ENCODE measurements around the gene INSR. TPM values are rescaled to one million over a fixed set of nuclear protein-coding genes. Genes with fewer than 3 reads are reported as not detected.

INSR gene
- total RNA-seq, 1 donor from 2014 or later: 7.9 TPM

- no peaks in the 10 kb centered on the region for H3K4me1 Mint-ChIP-seq (ENCODE audit: low read depth, unreplicated experiment)
- peaks cover 9% of the 10 kb centered on the region for H3K36me3 Mint-ChIP-seq (ENCODE audit: low read depth, unreplicated experiment)
- no peak overlapping the region for H2AFZ ChIP-seq (ENCODE audit: low read depth, low read length)
- no peaks in the 10 kb centered on the region for H3K79me2 ChIP-seq (ENCODE audit: insufficient read depth, low read length)
- H3K9me3 ChIP-seq (ENCODE audit: insufficient read depth, low read depth, low read length): no peaks in the 10 kb centered on the region
- H3K9ac ChIP-seq (ENCODE audit: low read length): no peak overlapping the region
- H3K4me3 Mint-ChIP-seq (ENCODE audit: unreplicated experiment): no peak overlapping the region
- FAIRE-seq (no peak), DNase-seq (ENCODE audit: low read depth) (no peak)
- no peaks in the 10 kb centered on the region for H3K27me3 Mint-ChIP-seq (ENCODE audit: low read depth, unreplicated experiment)
- no peaks in the 10 kb centered on the region for H4K20me1 ChIP-seq (ENCODE audit: insufficient read depth, low read length)
- no peaks in the 10 kb centered on the region for H3K27me3 ChIP-seq (ENCODE audit: insufficient read depth, low read length)
- no peaks in the 10 kb centered on the region for H3K36me3 ChIP-seq (ENCODE audit: insufficient read depth, low read length)
- no peak overlapping the region for H3K27ac Mint-ChIP-seq (ENCODE audit: unreplicated experiment)
- no peak for TF ChIP-seq EZH2 (IDR thresholded peaks at IDR 0.05; ENCODE audit: insufficient read depth, low read length)
- TF ChIP-seq CTCF (IDR thresholded peaks at IDR 0.05; ENCODE audit: insufficient read depth, low read depth, low read length): no peak
- H3K4me1 ChIP-seq (ENCODE audit: insufficient read depth, low read length): no peaks in the 10 kb centered on the region
- H3K4me2 ChIP-seq (ENCODE audit: low read length): no peak overlapping the region
- H3K9me3 Mint-ChIP-seq (ENCODE audit: unreplicated experiment): no peaks in the 10 kb centered on the region
- H3K27ac ChIP-seq (ENCODE audit: low read depth, low read length): no peak overlapping the region
- no peak overlapping the region for H3K4me3 ChIP-seq (ENCODE audit: insufficient read depth, low read depth, low read length)
These were observed 155.1 kb downstream of the INSR start for GRCh38 chr19:7139095-7139494.

GRCh38 chr19:7138402-7138801 lies 155.8 kb downstream of the INSR start:
- H3K36me3 Mint-ChIP-seq (ENCODE audit: low read depth, unreplicated experiment): peaks cover 9% of the 10 kb centered on the region
- no peak for FAIRE-seq

More at GRCh38 chr19:7138402-7138801, 155.8 kb downstream of the INSR start:
- H3K4me2 ChIP-seq (ENCODE audit: low read length): no peak overlapping the region
- H3K4me1 ChIP-seq (ENCODE audit: insufficient read depth, low read length): no peaks in the 10 kb centered on the region
- H4K20me1 ChIP-seq (ENCODE audit: insufficient read depth, low read length): no peaks in the 10 kb centered on the region
- Mint-ChIP-seq H3K4me3 (ENCODE audit: unreplicated experiment) (no peak overlapping the region), H3K4me1 (ENCODE audit: low read depth, unreplicated experiment) (no peaks in the 10 kb centered on the region), H3K27ac (ENCODE audit: unreplicated experiment) (no peak overlapping the region), H3K27me3 (ENCODE audit: low read depth, unreplicated experiment) (no peaks in the 10 kb centered on the region), H3K9me3 (ENCODE audit: unreplicated experiment) (no peaks in the 10 kb centered on the region)
- no peak overlapping the region for H3K9ac ChIP-seq (ENCODE audit: low read length)
- H2AFZ ChIP-seq (ENCODE audit: low read depth, low read length): no peak overlapping the region
- no peak overlapping the region for H3K27ac ChIP-seq (ENCODE audit: low read depth, low read length)
- TF ChIP-seq CTCF (IDR thresholded peaks at IDR 0.05; ENCODE audit: insufficient read depth, low read depth, low read length) (no peak), EZH2 (IDR thresholded peaks at IDR 0.05; ENCODE audit: insufficient read depth, low read length) (no peak)
- H3K36me3 ChIP-seq (ENCODE audit: insufficient read depth, low read length): no peaks in the 10 kb centered on the region
- DNase-seq (ENCODE audit: low read depth): no peak
- H3K9me3 ChIP-seq (ENCODE audit: insufficient read depth, low read depth, low read length): no peaks in the 10 kb centered on the region
- H3K27me3 ChIP-seq (ENCODE audit: insufficient read depth, low read length): no peaks in the 10 kb centered on the region
- no peaks in the 10 kb centered on the region for H3K79me2 ChIP-seq (ENCODE audit: insufficient read depth, low read length)
- H3K4me3 ChIP-seq (ENCODE audit: insufficient read depth, low read depth, low read length): no peak overlapping the region

All from astrocyte (in vitro differentiated cells and primary cell).